Activated T-cell treated with anti-CD3 and anti-CD28 coated beads, Interleukin-2, amount 50 U/mL, for 72 hours (primary cell): Measurements from ENCODE around the gene LSM4. TPM values are rescaled to one million over a fixed set of nuclear protein-coding genes. Genes with fewer than 3 reads are reported as not detected.
"Not testable (repeated sequence)": the region's sequence is repeated elsewhere in the genome, so short reads cannot be mapped to it uniquely, and the experiment has no call there.

Experiments
- ATAC-seq, 2 donors: fragments of 150-1000 bp; cut with Tn5 transposase; replicated peaks in 1 of 2; 2 replicates each; pipeline ENCODE4 v1.10.0; 2021; ENCODE audit warnings: moderate library complexity in 2 of 2, mild to moderate bottlenecking in 1 of 2
- DNase-seq, 2 donors: peaks; one replicate each; pipeline ENCODE4 v3.0.0; 2021 to 2022; ENCODE audit warnings: mixed read lengths in 1 of 2
- H3K27ac Mint-ChIP-seq: one replicate; pipeline ENCODE4 v1.8.0; 2022; ENCODE audit warnings: mild to moderate bottlenecking, moderate library complexity, mixed read lengths
- H3K27me3 Mint-ChIP-seq: one replicate; pipeline ENCODE4 v1.8.0; 2022; ENCODE audit warnings: low read depth, mixed read lengths
- H3K36me3 Mint-ChIP-seq, 2 donors: one replicate each; pipeline ENCODE4 v1.8.0; 2022; ENCODE audit warnings: mixed read lengths in 2 of 2, mild to moderate bottlenecking in 1 of 2; ENCODE audit not compliant: insufficient read depth in 2 of 2
- H3K4me1 Mint-ChIP-seq: one replicate; pipeline ENCODE4 v1.8.0; 2022; ENCODE audit warnings: low read depth, mixed read lengths
- H3K4me3 Mint-ChIP-seq, 2 donors: one replicate each; pipeline ENCODE4 v1.8.0; 2022; ENCODE audit warnings: mild to moderate bottlenecking in 2 of 2, mixed read lengths in 2 of 2, moderate library complexity in 2 of 2
- H3K9me3 Mint-ChIP-seq, 2 donors: one replicate each; pipeline ENCODE4 v1.8.0; 2022; ENCODE audit warnings: mixed read lengths in 2 of 2
- total RNA-seq, 2 donors: library from RNA; stranded (reverse); gene quantifications; one replicate each; pipeline ENCODE4 v1.2.3, GENCODE V29; 2022

The LSM4 gene
- total RNA-seq, 2 donors from 2014 or later, result 178 to 250 TPM

- DNase-seq (no peak), ATAC-seq (no peak)
- Mint-ChIP-seq H3K27me3 (no peaks in the 10 kb centered on the region), H3K9me3 (no peaks in the 10 kb centered on the region), H3K36me3 (peaks cover 0 to 2% of the 10 kb centered on the region in 2 donors), H3K4me3 (no peak overlapping the region), H3K4me1 (peaks cover 7% of the 10 kb centered on the region), H3K27ac (no peak overlapping the region)
Observed at GRCh38 chr19:18336121-18336520, 13.2 kb upstream of the LSM4 start.

GRCh38 chr19:18333680-18334079 is 10.8 kb upstream of the LSM4 start:
- DNase-seq (no peak), ATAC-seq (no peak)
- no peaks in the 10 kb centered on the region for H3K27me3 Mint-ChIP-seq
- H3K4me3 Mint-ChIP-seq, result no peak overlapping the region
- no peaks in the 10 kb centered on the region for H3K36me3 Mint-ChIP-seq
- H3K27ac Mint-ChIP-seq, result no peak overlapping the region
- peaks cover 11% of the 10 kb centered on the region for H3K4me1 Mint-ChIP-seq
- H3K9me3 Mint-ChIP-seq, result no peaks in the 10 kb centered on the region

GRCh38 chr19:18332917-18333530 is 10.1 kb upstream of the LSM4 start:
- no peak for ATAC-seq
- no peak overlapping the region for H3K4me3 Mint-ChIP-seq
- no peak for DNase-seq
- no peaks in the 10 kb centered on the region for H3K27me3 Mint-ChIP-seq
- H3K36me3 Mint-ChIP-seq, result no peaks in the 10 kb centered on the region
- H3K27ac Mint-ChIP-seq, result no peak overlapping the region
- H3K9me3 Mint-ChIP-seq, result no peaks in the 10 kb centered on the region
- peaks cover 16% of the 10 kb centered on the region for H3K4me1 Mint-ChIP-seq

GRCh38 chr19:18330868-18331267 is 8.0 kb upstream of the LSM4 start:
- no peak overlapping the region for H3K4me3 Mint-ChIP-seq
- H3K27me3 Mint-ChIP-seq, result no peaks in the 10 kb centered on the region
- H3K36me3 Mint-ChIP-seq, result no peaks in the 10 kb centered on the region
- peaks cover 16% of the 10 kb centered on the region for H3K4me1 Mint-ChIP-seq
- H3K9me3 Mint-ChIP-seq, result no peaks in the 10 kb centered on the region
- DNase-seq (no peak), ATAC-seq (no peak)
- no peak overlapping the region for H3K27ac Mint-ChIP-seq

- ATAC-seq (no peak), DNase-seq (no peak)
- H3K4me3 Mint-ChIP-seq, result peak overlapping the region; percentile 70 to 86
- H3K27ac Mint-ChIP-seq, result no peak overlapping the region
- H3K36me3 Mint-ChIP-seq, result no peaks in the 10 kb centered on the region
- H3K9me3 Mint-ChIP-seq, result no peaks in the 10 kb centered on the region
- no peaks in the 10 kb centered on the region for H3K27me3 Mint-ChIP-seq
- peaks cover 22% of the 10 kb centered on the region for H3K4me1 Mint-ChIP-seq
Observed at GRCh38 chr19:18329035-18329376, 6.1 kb upstream of the LSM4 start.

GRCh38 chr19:18328340-18329034 is 5.6 kb upstream of the LSM4 start:
- H3K4me1 Mint-ChIP-seq, result peaks cover 27% of the 10 kb centered on the region
- no peaks in the 10 kb centered on the region for H3K9me3 Mint-ChIP-seq
- no peaks in the 10 kb centered on the region for H3K27me3 Mint-ChIP-seq

GRCh38 chr19:18326772-18327171 is 3.9 kb upstream of the LSM4 start:
- no peak for ATAC-seq
- DNase-seq, result no peak
- Mint-ChIP-seq H3K27me3 (no peaks in the 10 kb centered on the region), H3K4me3 (no peak overlapping the region), H3K4me1 (peaks cover 38% of the 10 kb centered on the region), H3K27ac (no peak overlapping the region), H3K9me3 (no peaks in the 10 kb centered on the region), H3K36me3 (no peaks in the 10 kb centered on the region)

More at GRCh38 chr19:18328340-18329034, 5.6 kb upstream of the LSM4 start:
- Mint-ChIP-seq H3K4me3 (peak overlapping the region; percentile 70 to 86), H3K27ac (no peak overlapping the region), H3K36me3 (no peaks in the 10 kb centered on the region)
- DNase-seq (peak; percentile 87 to 92), ATAC-seq (peak; percentile 100)

- ATAC-seq, H3K9me3 Mint-ChIP-seq, DNase-seq, H3K27me3 Mint-ChIP-seq: not testable (repeated sequence)
- peak overlapping the region; percentile 89 to 95 for H3K4me3 Mint-ChIP-seq
- H3K27ac Mint-ChIP-seq, result peak overlapping the region; percentile 96
- peaks cover 58% of the 10 kb centered on the region for H3K4me1 Mint-ChIP-seq
- peaks cover 7 to 16% of the 10 kb centered on the region in 2 donors for H3K36me3 Mint-ChIP-seq
Observed at GRCh38 chr19:18324373-18324731, 1.5 kb upstream of the LSM4 start.

GRCh38 chr19:18322318-18322758 is 538 bp downstream of the LSM4 start:
- Mint-ChIP-seq H3K27ac (peak overlapping the region; percentile 96), H3K9me3 (no peaks in the 10 kb centered on the region), H3K36me3 (peaks cover 9 to 22% of the 10 kb centered on the region in 2 donors), H3K27me3 (no peaks in the 10 kb centered on the region), H3K4me1 (peaks cover 66% of the 10 kb centered on the region), H3K4me3 (peak overlapping the region; percentile 89 to 95)
- ATAC-seq (peak; percentile 24 to 25), DNase-seq (peak; percentile 66 to 75)

GRCh38 chr19:18321734-18322102 is 1.2 kb downstream of the LSM4 start:
- peak overlapping the region; percentile 96 for H3K27ac Mint-ChIP-seq
- peak; percentile 26 to 34 for DNase-seq
- ATAC-seq, result no peak
- peaks cover 66% of the 10 kb centered on the region for H3K4me1 Mint-ChIP-seq
- H3K27me3 Mint-ChIP-seq, result no peaks in the 10 kb centered on the region
- H3K36me3 Mint-ChIP-seq, result peaks cover 9 to 22% of the 10 kb centered on the region in 2 donors
- H3K4me3 Mint-ChIP-seq, result peak overlapping the region; percentile 89 to 95
- no peaks in the 10 kb centered on the region for H3K9me3 Mint-ChIP-seq

GRCh38 chr19:18320865-18321733 is 1.8 kb downstream of the LSM4 start:
- peak overlapping the region; percentile 89 to 95 for H3K4me3 Mint-ChIP-seq
- ATAC-seq, result no peak

GRCh38 chr19:18319591-18320135 is 3.2 kb downstream of the LSM4 start:
- peaks cover 75% of the 10 kb centered on the region for H3K4me1 Mint-ChIP-seq
- ATAC-seq, result no peak
- H3K27ac Mint-ChIP-seq, result peak overlapping the region; percentile 71
- no peak for DNase-seq
- peak overlapping the region; percentile 50 to 66 for H3K4me3 Mint-ChIP-seq
- no peaks in the 10 kb centered on the region for H3K9me3 Mint-ChIP-seq
- H3K36me3 Mint-ChIP-seq, result peaks cover 9 to 22% of the 10 kb centered on the region in 2 donors
- H3K27me3 Mint-ChIP-seq, result no peaks in the 10 kb centered on the region

More at GRCh38 chr19:18320865-18321733, 1.8 kb downstream of the LSM4 start:
- no peaks in the 10 kb centered on the region for H3K27me3 Mint-ChIP-seq
- H3K27ac Mint-ChIP-seq, result peak overlapping the region; percentile 96
- peaks cover 9 to 22% of the 10 kb centered on the region in 2 donors for H3K36me3 Mint-ChIP-seq
- peaks cover 67% of the 10 kb centered on the region for H3K4me1 Mint-ChIP-seq
- DNase-seq, result no peak
- no peaks in the 10 kb centered on the region for H3K9me3 Mint-ChIP-seq
